Small intestine (tissue), 7 donors: ENCODE measurements around the gene NCOR2. TPM values are rescaled to one million over a fixed set of nuclear protein-coding genes. Genes with fewer than 3 reads are reported as not detected.

ENCODE experiments used
- DNase-seq, 2 donors: peaks; one replicate each; pipeline versions ENCODE4 v3.0.0 to v3.0.0-alpha.2; 2013
- FAIRE-seq: peaks from 2 replicates; lab custom pipeline; 2012; peaks lifted over from hg19 to GRCh38; lab: Jason Lieb, UNC
- H3K27ac ChIP-seq, 3 donors: one replicate each; pipeline ENCODE4 v1.5.1; 2013; ENCODE audit warnings: low read length in 2 of 3, mild to moderate bottlenecking in 2 of 3, control low read depth in 1 of 3, inconsistent platforms in 1 of 3, low read depth in 1 of 3, moderate library complexity in 1 of 3
- H3K27me3 ChIP-seq, 3 donors: one replicate each; pipeline ENCODE4 v1.6.1; 2013; ENCODE audit warnings: low read length in 3 of 3, inconsistent platforms in 1 of 3; ENCODE audit not compliant: control insufficient read depth in 3 of 3, insufficient read depth in 3 of 3
- H3K36me3 ChIP-seq, 3 donors: one replicate each; pipeline ENCODE4 v1.6.1; 2013; ENCODE audit warnings: low read length in 3 of 3, inconsistent platforms in 1 of 3, low read depth in 1 of 3, mild to moderate bottlenecking in 1 of 3, moderate library complexity in 1 of 3; ENCODE audit not compliant: control insufficient read depth in 3 of 3, insufficient read depth in 2 of 3
- H3K4me1 ChIP-seq, 3 donors: one replicate each; pipeline ENCODE4 v1.6.1; 2013; ENCODE audit warnings: low read length in 2 of 3, inconsistent platforms in 1 of 3, low read depth in 1 of 3, mild to moderate bottlenecking in 1 of 3, moderate library complexity in 1 of 3; ENCODE audit not compliant: control insufficient read depth in 3 of 3, insufficient read depth in 2 of 3
- H3K4me3 ChIP-seq, 3 donors: one replicate each; pipeline ENCODE4 v1.5.1; 2013; ENCODE audit warnings: low read length in 3 of 3, control low read depth in 1 of 3, inconsistent platforms in 1 of 3, low read depth in 1 of 3, mild to moderate bottlenecking in 1 of 3, moderate library complexity in 1 of 3
- H3K9me3 ChIP-seq, 2 donors: one replicate each; pipeline ENCODE4 v1.6.1; 2013; ENCODE audit warnings: low read depth in 1 of 2, low read length in 1 of 2; ENCODE audit not compliant: control insufficient read depth in 2 of 2, insufficient read depth in 1 of 2
- WGBS, 3 donors: extraction: QIAGEN DNeasy Blood & Tissue Kit; methylation state at CpG; one replicate each; pipeline ENCODE4 v1.1.7; 2013; 5-methylcytosine and 5-hydroxymethylcytosine counted together
- polyA plus RNA-seq, 4 donors: library from polyadenylated mRNA; stranded (reverse) in 3 of 4; unstranded in 1 of 4; fragments of 200-250 nt in 3 of 4; fragments of 120-200 nt in 1 of 4; gene quantifications; one replicate each; pipeline versions ENCODE4 v1.2.1 to v1.2.3, GENCODE V29; 2013
- donor health status: healthy with polysubstance abuse.
- donor health status: control.
- donor health status: control.
- donor health status: Bipolar disorder and iron deficiency.
- donor health status: healthy.

Gene NCOR2
- polyA plus RNA-seq, 4 donors = 26.2 to 85.9 (median 40.2) TPM

DNA sequence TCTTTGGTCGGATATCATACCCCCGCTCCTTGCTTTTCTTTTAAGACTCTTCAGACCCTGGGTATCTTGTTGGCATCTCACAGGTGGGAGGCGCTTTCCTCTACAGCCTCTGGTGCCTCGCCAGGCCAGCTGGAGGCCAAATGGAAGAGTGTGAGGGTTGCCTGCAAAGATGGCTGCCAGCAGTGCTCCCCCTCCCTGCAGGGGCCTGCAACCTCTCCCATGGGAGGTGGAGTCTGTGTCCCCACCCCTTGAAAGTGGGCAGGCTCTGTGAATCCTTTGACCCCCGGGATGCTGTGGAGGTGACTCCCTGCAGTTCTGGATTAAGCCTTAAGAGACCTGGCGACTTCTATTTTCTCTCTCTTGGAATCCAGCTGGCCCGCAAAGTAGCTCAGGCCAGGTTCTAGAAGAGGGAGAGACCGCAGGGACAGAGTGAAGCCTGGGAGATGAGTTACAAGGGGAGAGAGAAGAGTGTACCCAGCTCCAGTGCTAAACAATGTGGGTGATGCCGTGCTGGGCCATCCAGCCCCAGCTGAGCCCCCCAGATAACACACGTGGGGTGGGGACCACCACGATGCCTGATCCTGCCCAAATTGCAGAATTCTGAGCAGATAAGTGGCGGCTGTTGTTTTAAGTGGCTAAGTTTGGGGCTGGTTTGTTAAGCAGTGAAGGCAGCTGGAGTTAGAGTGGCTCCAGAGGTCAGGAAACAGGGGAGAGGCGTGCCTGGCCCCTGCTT, 37.9 kb upstream of the NCOR2 start:
- Histone ChIP-seq H3K36me3 (no peaks in the 10 kb centered on the region), H3K9me3 (peaks cover 0 to 12% of the 10 kb centered on the region in 2 donors), H3K4me3 (no peak overlapping the region), H3K4me1 (peaks cover 4 to 66% (median 11%) of the 10 kb centered on the region in 3 donors), H3K27ac (peak overlapping the region; percentile 27 to 87 (median 81)), H3K27me3 (no peaks in the 10 kb centered on the region)
- WGBS, 3 donors = 26 to 51% (median 41%) methylated on average over 13 of the region's 13 CpGs
- FAIRE-seq (no peak), DNase-seq (peak in 1 of 2 donors; percentile 52)

DNA sequence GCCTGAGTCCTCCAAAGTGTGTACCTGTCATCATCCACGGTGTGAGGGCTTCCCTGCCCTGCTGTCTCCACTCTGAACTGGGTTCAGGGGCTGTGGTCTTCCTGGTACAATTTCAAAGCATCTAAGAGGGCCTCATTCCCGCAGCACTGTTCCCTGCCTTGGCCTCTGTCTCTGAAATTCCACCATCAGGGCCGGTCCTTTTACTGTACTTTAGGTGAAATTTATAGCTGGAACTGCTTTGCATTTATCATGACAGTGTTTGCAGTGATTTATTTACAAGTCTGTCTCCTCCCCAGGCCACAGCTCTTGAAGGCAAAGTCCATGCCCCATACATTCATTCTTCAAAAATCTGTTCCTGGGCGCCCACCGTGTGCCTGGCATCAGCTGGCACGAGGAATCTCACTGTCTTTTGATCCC, 36.9 kb upstream of the NCOR2 start:
- 19 to 50% (median 29%) methylated on average over 6 of the region's 6 CpGs for WGBS, 3 donors
- H3K27ac ChIP-seq = peak overlapping the region in 2 of 3 donors; percentile 81 to 87
- no peaks in the 10 kb centered on the region for H3K36me3 ChIP-seq
- DNase-seq (peak; percentile 64 to 65), FAIRE-seq (no peak)
- peaks cover 0 to 15% of the 10 kb centered on the region in 2 donors for H3K9me3 ChIP-seq
- H3K4me3 ChIP-seq = no peak overlapping the region
- H3K4me1 ChIP-seq = peaks cover 4 to 60% (median 7%) of the 10 kb centered on the region in 3 donors
- H3K27me3 ChIP-seq = no peaks in the 10 kb centered on the region

- FAIRE-seq (no peak), DNase-seq (no peak)
- peak overlapping the region in 2 of 3 donors; percentile 81 to 87 for H3K27ac ChIP-seq
- 80 to 84% (median 80%) methylated on average over 11 to 12 of the region's 12 CpGs for WGBS, 3 donors
- no peak overlapping the region for H3K4me3 ChIP-seq
- H3K36me3 ChIP-seq = no peaks in the 10 kb centered on the region
- peaks cover 0 to 15% of the 10 kb centered on the region in 2 donors for H3K9me3 ChIP-seq
- H3K4me1 ChIP-seq = peaks cover 4 to 56% (median 7%) of the 10 kb centered on the region in 3 donors
- H3K27me3 ChIP-seq = no peaks in the 10 kb centered on the region
These were observed 36.4 kb upstream of the NCOR2 start for GRCh38 chr12:124603831-124604251.

GRCh38 chr12:124603100-124603541, 35.7 kb upstream of the NCOR2 start:
- H3K36me3 ChIP-seq = no peaks in the 10 kb centered on the region
- H3K4me1 ChIP-seq = peaks cover 1 to 49% (median 4%) of the 10 kb centered on the region in 3 donors
- peak overlapping the region in 1 of 3 donors; percentile 18 for H3K27ac ChIP-seq
- H3K27me3 ChIP-seq = no peaks in the 10 kb centered on the region
- no peak for FAIRE-seq
- 63 to 64% (median 63%) methylated on average over 12 of the region's 12 CpGs for WGBS, 3 donors
- H3K4me3 ChIP-seq = no peak overlapping the region
- no peak for DNase-seq
- peaks cover 0 to 15% of the 10 kb centered on the region in 2 donors for H3K9me3 ChIP-seq

- FAIRE-seq (no peak), DNase-seq (no peak)
- H3K4me1 ChIP-seq = peaks cover 0 to 43% (median 4%) of the 10 kb centered on the region in 3 donors
- peaks cover 0 to 15% of the 10 kb centered on the region in 2 donors for H3K9me3 ChIP-seq
- H3K27me3 ChIP-seq = no peaks in the 10 kb centered on the region
- H3K27ac ChIP-seq = no peak overlapping the region
- H3K4me3 ChIP-seq = no peak overlapping the region
- 91 to 92% (median 92%) methylated on average over 8 of the region's 8 CpGs for WGBS, 3 donors
- no peaks in the 10 kb centered on the region for H3K36me3 ChIP-seq
These were observed 34.3 kb upstream of the NCOR2 start for GRCh38 chr12:124601706-124602105.

DNA sequence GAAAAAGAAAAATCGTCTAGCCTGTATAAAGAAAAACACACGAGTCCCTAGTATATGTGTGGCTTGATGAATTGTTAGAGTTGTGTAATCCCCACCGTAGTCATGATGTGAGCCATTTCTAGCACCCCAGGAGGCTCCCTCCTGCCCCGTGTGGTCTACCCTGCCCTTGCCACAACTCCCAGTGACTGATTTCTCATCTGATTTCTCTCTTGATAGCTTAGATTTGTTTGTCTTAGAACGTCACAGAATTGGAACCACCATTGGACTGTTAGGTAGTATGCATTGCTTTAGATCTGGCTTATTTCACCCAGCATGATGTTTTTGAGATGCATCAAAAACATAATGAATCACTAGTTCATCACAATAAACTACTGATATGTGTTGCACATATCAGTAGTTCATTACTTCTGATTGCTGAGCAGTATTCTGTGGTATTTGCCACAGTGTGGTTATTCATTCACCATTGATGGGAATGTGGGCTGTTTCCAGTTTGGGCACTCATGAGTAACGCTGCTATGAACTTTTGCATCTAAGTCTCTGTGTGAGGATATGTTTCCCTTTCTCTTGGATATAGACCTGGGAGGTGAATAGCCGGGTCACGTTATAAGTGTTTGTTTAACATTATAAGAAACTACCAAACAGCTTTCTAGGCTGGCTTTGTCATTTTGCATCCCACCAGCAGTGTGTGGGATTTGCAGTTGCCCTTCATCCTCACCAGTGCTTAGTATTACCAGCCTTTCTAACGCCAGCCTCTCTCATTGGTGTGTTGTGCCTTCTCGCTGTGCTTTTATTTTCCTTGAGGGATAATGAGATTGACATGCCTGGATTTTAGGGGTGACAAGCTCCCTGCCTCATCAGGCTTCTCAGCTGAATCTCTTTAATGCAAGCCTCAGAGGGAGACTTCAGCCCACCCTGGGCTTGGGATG, 31.9 kb upstream of the NCOR2 start:
- DNase-seq (no peak), FAIRE-seq (no peak)
- 68 to 79% (median 75%) methylated on average over 10 of the region's 10 CpGs for WGBS, 3 donors
- H3K9me3 ChIP-seq = peaks cover 0 to 3% of the 10 kb centered on the region in 2 donors
- H3K36me3 ChIP-seq = no peaks in the 10 kb centered on the region
- H3K4me1 ChIP-seq = peaks cover 0 to 19% (median 0%) of the 10 kb centered on the region in 3 donors
- no peak overlapping the region for H3K4me3 ChIP-seq
- no peak overlapping the region for H3K27ac ChIP-seq
- no peaks in the 10 kb centered on the region for H3K27me3 ChIP-seq

DNA sequence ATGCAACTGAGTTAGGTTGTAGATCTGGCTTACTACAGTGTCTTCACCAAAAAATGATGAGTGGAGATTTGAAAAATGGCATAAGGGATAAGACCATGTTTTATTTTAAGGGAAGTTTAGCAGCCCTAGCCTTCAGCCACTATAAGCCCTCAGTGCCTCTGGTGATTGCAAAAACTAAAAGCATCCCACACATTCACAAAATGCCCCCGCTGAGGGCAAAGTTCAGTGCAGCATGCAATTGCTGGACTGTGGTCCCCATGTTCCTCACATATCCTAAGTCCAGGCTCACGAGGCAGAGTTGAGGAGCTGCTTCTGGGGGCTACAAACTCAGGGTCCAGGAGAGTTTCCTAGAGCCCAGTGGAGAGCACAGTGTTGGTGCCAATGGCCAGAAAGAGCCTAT, 29.6 kb upstream of the NCOR2 start:
- H3K9me3 ChIP-seq = peaks cover 0 to 3% of the 10 kb centered on the region in 2 donors
- no peak overlapping the region for H3K4me3 ChIP-seq
- no peaks in the 10 kb centered on the region for H3K27me3 ChIP-seq
- no peak overlapping the region for H3K27ac ChIP-seq
- DNase-seq (no peak), FAIRE-seq (no peak)
- no peaks in the 10 kb centered on the region for H3K36me3 ChIP-seq
- WGBS, 3 donors = 19 to 64% (median 39%) methylated on average over 2 of the region's 2 CpGs
- no peaks in the 10 kb centered on the region for H3K4me1 ChIP-seq

DNA sequence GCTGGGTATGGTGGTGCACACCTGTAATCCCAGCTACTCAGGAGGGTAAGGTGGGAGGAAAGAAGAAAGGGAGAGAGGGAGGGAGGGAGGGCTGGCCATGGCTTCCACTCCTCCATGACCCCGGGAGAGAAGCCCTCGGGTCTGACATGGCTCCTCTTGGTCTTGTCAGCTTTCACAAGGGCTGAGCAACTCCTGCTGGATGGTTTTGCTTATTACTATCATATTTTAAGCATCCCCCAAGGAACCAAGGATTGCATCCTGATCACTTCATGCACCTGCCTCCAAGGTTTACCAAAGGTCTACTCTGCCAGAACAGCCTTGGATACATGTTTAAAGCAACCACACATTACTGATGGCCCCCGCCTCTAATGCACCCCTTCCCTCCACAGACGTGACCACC, 28.0 kb upstream of the NCOR2 start:
- Histone ChIP-seq H3K9me3 (peaks cover 0 to 5% of the 10 kb centered on the region in 2 donors), H3K4me3 (no peak overlapping the region), H3K27me3 (no peaks in the 10 kb centered on the region), H3K27ac (no peak overlapping the region), H3K4me1 (no peaks in the 10 kb centered on the region), H3K36me3 (no peaks in the 10 kb centered on the region)
- DNase-seq (no peak), FAIRE-seq (no peak)
- WGBS, 3 donors = 81 to 86% (median 86%) methylated on average over 4 of the region's 4 CpGs
